HFFc6 (cell line): ENCODE results near the gene GRIP2. TPM values are rescaled to one million over a fixed set of nuclear protein-coding genes. Genes with fewer than 3 reads are reported as not detected.

ENCODE experiments used
- DNase-seq: peaks from one replicate; pipeline ENCODE4 v3.0.0-alpha.2; 2018
- H3K27ac Mint-ChIP-seq: 2 replicates; pipeline ENCODE4 v1.8.0; 2020; ENCODE audit warnings: mild to moderate bottlenecking, mixed read lengths
- H3K27me3 Mint-ChIP-seq: 2 replicates; pipeline ENCODE4 v1.8.0; 2021; ENCODE audit warnings: mild to moderate bottlenecking, moderate library complexity, mixed read lengths; ENCODE audit not compliant: insufficient read depth
- H3K36me3 Mint-ChIP-seq: 2 replicates; pipeline ENCODE4 v1.8.0; 2021; ENCODE audit warnings: low read depth, mixed read lengths
- H3K4me1 Mint-ChIP-seq: 2 replicates; pipeline ENCODE4 v1.8.0; 2020; ENCODE audit warnings: low read depth, mixed read lengths
- H3K4me3 Mint-ChIP-seq: 2 replicates; pipeline ENCODE4 v1.8.0; 2020; ENCODE audit warnings: mild to moderate bottlenecking, moderate library complexity, mixed read lengths
- H3K9me3 Mint-ChIP-seq: 2 replicates; pipeline ENCODE4 v1.8.0; 2020; ENCODE audit warnings: mild to moderate bottlenecking, mixed read lengths
- CTCF ChIP-seq: fragments of 200-600 bp; sonication (generic); IDR thresholded peaks from 2 replicates; pipeline ENCODE4 v1.5.0; 2021; ENCODE audit warnings: antibody characterized with exemption, mild to moderate bottlenecking
- total RNA-seq, 6 experiments: library from RNA; stranded (reverse); fragmentation: NEBNext Ultra II Directional; extraction: Animal tissue kit (Norgen Biotek cat#: 25700); gene quantifications; 2 replicates in 1 of 6; 3 replicates in 5 of 6; pipeline ENCODE4 v1.2.3, GENCODE V29; 2021

The GRIP2 gene
- total RNA-seq, 6 experiments from 2014 or later, result 0.05 to 0.25 (median 0.13) TPM; not detected in 2

DNA sequence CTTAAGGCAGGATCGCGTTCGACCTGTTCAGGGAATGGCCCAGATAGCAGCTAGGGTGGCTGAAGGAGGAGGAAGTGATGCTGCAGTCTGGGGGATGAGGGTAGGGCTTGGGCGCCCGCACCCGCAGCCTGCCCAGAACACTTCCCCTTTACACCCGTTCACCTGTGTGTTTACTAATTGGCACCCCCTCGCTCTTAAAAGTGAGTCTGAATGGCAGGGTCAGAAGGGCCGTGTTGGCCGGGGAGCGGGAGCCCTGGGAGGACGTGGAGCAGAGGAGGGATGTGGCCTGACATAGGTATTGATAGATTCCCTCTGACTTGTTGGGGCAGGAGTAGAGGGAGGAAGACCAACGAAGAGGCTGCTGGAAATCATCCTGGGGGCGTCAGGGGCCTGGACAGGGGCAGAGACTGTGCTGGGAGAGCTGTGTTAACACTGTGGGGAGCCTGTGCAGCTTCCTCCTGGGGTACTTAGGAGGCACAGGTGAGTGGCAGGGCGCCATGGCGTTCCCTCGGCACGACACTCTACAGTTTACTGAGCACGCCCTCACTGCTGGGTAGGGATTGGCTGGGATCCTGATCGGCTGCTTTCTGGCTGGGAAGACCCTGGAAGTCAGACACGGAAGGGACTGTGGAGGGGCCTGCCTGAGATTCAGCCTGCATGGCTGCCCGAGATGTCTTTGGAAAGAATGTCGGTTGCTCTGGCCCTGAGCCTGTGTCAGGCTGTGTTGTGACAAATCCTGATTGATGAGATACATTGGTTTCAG lies 86.1 kb downstream of the GRIP2 start:
- Mint-ChIP-seq H3K4me1 (peaks cover 57% of the 10 kb centered on the region), H3K36me3 (peaks cover 24% of the 10 kb centered on the region), H3K27me3 (peaks cover 5% of the 10 kb centered on the region), H3K9me3 (no peaks in the 10 kb centered on the region), H3K27ac (peak overlapping the region; percentile 97; the same call in 1 of the 2 replicates), H3K4me3 (no peak overlapping the region)
- TF ChIP-seq CTCF, result no peak
- DNase-seq, result no peak

GRCh38 chr3:14452740-14453710 lies 87.1 kb downstream of the GRIP2 start:
- H3K4me1 Mint-ChIP-seq, result peaks cover 47% of the 10 kb centered on the region

GRCh38 chr3:14451844-14452739 lies 88.0 kb downstream of the GRIP2 start:
- Mint-ChIP-seq H3K27me3 (peaks cover 5% of the 10 kb centered on the region), H3K27ac (peak overlapping the region; percentile 97), H3K36me3 (peaks cover 38% of the 10 kb centered on the region), H3K9me3 (no peaks in the 10 kb centered on the region), H3K4me1 (peaks cover 44% of the 10 kb centered on the region), H3K4me3 (peak overlapping the region; percentile 80)
- peak; percentile 86 for DNase-seq
- TF ChIP-seq CTCF, result no peak

More at GRCh38 chr3:14452740-14453710, 87.1 kb downstream of the GRIP2 start:
- peak overlapping the region; percentile 97 for H3K27ac Mint-ChIP-seq
- H3K27me3 Mint-ChIP-seq, result peaks cover 5% of the 10 kb centered on the region
- peak; percentile 96 for DNase-seq
- H3K4me3 Mint-ChIP-seq, result peak overlapping the region; percentile 80
- peaks cover 31% of the 10 kb centered on the region for H3K36me3 Mint-ChIP-seq
- TF ChIP-seq CTCF, result 0 out of 2 replicates have a peak, but pooled peaks have one; percentile 46
- no peaks in the 10 kb centered on the region for H3K9me3 Mint-ChIP-seq

- H3K27me3 Mint-ChIP-seq, result peaks cover 5% of the 10 kb centered on the region
- peaks cover 46% of the 10 kb centered on the region for H3K36me3 Mint-ChIP-seq
- H3K4me1 Mint-ChIP-seq, result peaks cover 44% of the 10 kb centered on the region
- TF ChIP-seq CTCF, result no peak
- H3K27ac Mint-ChIP-seq, result peak overlapping the region; percentile 97
- H3K4me3 Mint-ChIP-seq, result no peak overlapping the region; the same call in 1 of the 2 replicates
- no peak for DNase-seq
- H3K9me3 Mint-ChIP-seq, result no peaks in the 10 kb centered on the region
Measured at GRCh38 chr3:14450922-14451606, 89.1 kb downstream of the GRIP2 start.
